ENCODE data around the gene MED22.
"Not testable (repeated sequence)": the region's sequence is repeated elsewhere in the genome, so short reads cannot be mapped to it uniquely, and the experiment has no call there.

The MED22 gene

GRCh38 chr9:133339641-133340040, 8.3 kb downstream of the MED22 start:
- DNase-seq (ENCODE audit: low read depth in 2 of 3, low spot score in 2 of 3): no peak

DNA sequence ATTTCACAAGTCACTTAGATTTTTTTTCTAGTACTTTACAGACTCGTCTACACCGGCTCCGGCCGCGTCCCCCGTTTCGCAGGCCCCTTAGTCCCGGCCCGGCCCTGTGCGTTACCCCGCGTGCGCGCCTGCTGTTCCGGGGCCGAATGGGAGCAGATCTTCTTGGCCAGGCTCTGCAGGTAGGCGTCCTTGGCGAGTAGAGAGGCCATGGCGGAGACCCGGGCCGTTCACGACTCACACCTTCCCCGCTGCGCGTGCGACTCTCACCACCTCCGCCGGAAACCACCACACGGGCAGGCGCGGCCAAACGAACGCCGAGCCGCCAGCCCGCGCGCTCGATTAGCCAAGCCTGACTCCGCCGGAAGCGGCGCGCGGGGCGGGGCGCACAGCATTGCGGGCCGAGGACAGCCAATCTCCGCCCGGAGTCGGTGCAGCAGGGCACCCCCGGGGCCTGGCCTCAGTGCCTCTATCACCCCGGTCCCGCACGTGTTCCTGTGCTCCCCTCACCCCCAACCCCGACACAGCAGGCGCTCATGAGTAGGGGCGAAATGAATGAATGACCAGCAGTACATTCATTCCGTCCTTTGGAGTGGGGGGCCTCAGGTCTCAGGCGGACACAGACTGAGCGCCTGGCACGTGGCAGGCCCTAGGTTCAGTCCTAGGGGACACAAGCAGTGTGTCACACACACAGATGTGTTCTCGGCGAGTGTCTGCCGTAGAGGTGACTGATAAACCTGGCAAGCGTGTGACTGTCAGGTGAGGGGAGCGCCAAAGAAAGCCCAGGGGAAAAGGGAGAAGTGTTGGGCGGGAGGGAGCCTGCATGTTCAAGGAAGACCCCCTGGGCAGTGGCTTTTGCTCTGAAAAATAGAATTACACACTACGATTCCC, 11.8 kb downstream of the MED22 start, which contains the start of gene SURF6:
Gene SURF6, minus strand, starts transcription at position 265 of the 888 bp plus-strand sequence. Its CDS starts 56 bp downstream, at position 209.
- DNase-seq (ENCODE audit: low read depth in 2 of 3, low spot score in 2 of 3): peak; percentile 88 to 92 (median 91)

- not testable (repeated sequence) for DNase-seq (ENCODE audit: low read depth in 2 of 3, low spot score in 2 of 3)
Measured at GRCh38 chr9:133334888-133335287, 13.0 kb downstream of the MED22 start.

DNA sequence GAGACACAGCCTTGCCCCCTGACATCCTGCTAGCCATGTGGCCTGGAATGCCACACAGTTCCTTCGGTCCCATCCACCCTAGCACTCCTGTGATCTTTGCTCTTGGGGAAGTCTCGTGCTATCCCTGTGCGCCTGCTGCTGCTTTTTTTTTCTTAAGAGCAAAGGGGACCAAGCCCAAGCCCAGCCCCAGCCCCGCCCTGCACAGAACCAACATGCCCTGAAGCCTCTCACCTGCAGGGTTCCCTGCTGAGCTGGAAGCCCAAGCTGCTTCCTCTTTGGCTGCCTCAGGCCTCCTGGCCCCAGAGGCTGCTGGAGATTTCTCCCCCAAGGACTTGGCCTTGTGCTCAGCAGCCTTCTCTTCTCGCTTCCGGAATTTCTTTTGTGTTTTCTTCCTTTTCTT, 13.8 kb downstream of the MED22 start:
- no peak for DNase-seq (ENCODE audit: low read depth in 2 of 3, low spot score in 2 of 3)

DNA sequence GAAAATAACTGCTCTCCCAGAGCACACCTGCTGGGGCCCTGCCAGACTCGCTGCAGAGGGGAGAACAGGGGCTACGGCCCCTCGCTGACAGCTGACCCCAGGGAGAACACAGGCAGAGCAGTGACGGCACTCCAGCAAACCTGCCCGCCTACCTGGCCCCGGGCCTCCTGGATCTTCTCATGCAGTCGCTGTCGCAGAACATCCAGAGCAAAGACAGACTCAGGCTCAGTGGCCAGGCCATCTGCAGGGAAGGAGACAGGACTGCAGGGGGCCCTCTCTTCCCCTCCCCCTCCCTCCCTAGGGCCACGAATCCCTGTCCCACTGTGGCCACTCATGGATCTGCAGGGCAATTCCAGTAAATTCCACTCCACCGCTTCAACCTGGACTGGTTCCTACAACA, 14.4 kb downstream of the MED22 start:
- DNase-seq (ENCODE audit: low read depth in 2 of 3, low spot score in 2 of 3): no peak

- DNase-seq (ENCODE audit: low read depth in 2 of 3, low spot score in 2 of 3): no peak
Measured at GRCh38 chr9:133333011-133333410, 14.9 kb downstream of the MED22 start.

GRCh38 chr9:133332381-133332730, 15.6 kb downstream of the MED22 start:
- DNase-seq (ENCODE audit: low read depth in 2 of 3, low spot score in 2 of 3): no peak

GRCh38 chr9:133331641-133332380, 16.1 kb downstream of the MED22 start:
- DNase-seq (ENCODE audit: low read depth in 2 of 3, low spot score in 2 of 3): no peak

DNA sequence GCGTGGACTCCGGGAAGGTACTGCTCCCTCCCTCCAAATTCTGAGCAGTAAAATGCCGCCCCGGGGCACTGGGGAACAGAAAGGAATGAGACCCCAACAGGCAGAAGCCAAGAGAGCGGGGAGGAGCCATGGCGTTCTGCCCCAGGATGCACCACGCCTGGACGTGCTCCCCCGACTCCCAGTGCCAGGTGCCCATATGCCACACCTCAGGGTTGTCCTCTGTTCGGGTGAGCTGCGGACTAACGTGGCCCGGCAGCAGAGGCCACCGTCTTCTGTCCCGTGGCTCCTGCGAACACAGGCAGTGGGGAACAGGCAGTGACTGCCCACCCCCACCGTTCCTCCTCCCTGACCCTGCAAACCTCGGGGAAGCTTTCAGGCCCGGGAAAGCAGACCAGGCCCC, 16.7 kb downstream of the MED22 start:
- DNase-seq (ENCODE audit: low read depth in 2 of 3, low spot score in 2 of 3): no peak

GRCh38 chr9:133329306-133330156, 18.4 kb downstream of the MED22 start:
- not testable (repeated sequence) for DNase-seq (ENCODE audit: low read depth in 2 of 3, low spot score in 2 of 3)

DNA sequence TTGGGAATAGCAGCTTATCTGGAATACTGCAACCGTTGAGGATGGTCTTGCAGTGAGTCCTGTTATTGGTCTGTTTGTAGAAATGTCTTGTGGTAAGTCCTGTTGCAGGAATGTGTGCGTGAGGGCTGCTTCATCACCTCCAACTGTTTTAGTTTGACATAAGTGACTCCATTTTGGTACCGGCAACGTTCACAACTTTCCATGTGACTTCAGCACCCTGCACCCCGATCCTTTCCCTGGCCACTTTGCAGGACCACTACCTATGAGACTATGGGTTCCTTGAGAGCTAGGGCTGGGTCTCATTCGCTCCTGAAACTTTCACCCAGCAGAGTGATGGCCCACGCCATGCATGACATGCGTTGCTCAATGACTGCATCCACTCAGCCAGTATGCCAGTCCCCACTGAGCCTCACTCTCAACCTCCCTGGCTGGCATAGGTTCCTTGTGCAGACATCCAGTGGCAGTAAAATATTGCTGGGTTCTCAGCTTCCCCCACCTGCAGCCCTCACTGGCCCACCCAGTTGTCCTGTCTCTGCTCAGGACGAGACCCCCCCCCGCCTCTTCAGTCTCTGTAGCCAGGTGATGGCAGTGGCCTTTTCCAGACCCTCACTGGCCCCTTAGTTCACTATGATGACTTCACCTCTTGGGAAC, 20.0 kb downstream of the MED22 start:
- DNase-seq (ENCODE audit: low read depth in 2 of 3, low spot score in 2 of 3): no peak

DNA sequence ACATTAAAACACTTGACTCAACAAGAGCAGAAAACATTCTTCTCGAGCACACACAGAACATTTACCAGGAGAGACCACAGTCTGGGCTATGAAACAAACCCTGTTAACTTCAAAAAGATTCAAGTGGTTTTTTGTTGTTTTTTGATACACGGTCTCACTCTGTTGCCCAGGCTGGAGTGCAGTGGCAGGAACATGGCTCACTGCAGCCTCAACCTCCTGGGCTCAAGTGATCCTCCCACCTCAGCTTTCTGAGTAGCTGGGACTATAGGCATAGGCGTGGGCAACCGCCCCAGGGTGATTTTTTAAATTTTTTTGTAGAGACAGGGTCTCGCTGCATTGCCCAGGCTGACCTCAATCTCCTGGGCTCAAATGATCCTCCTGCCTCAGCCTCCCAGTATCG, 20.9 kb downstream of the MED22 start:
- not testable (repeated sequence) for DNase-seq (ENCODE audit: low read depth in 2 of 3, low spot score in 2 of 3)

- DNase-seq (ENCODE audit: low read depth in 2 of 3, low spot score in 2 of 3): no peak
Measured at GRCh38 chr9:133323991-133324703, 23.8 kb downstream of the MED22 start.

DNA sequence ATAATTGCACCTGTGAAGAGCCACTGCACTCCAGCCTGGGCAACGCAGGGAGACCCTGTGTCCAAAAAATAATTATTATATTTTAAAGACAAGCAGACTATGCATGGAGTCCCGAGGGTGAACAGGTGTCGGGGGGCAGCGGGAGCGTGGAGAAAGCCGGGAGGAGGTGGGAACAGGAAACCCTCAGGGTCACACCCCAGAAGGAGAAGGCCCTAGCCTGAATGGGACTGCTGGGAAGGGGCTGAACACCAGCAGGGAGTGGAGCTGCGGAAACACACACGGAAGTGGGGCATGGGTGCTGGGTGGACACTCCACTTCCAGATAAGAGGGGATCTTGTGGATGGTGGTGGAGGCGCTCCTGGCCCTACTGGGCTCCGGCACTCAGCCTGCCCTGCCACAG, 24.7 kb downstream of the MED22 start:
- DNase-seq (ENCODE audit: low read depth in 2 of 3, low spot score in 2 of 3): no peak

- DNase-seq (ENCODE audit: low read depth in 2 of 3, low spot score in 2 of 3): no peak
Measured at GRCh38 chr9:133322701-133323100, 25.2 kb downstream of the MED22 start.

DNA sequence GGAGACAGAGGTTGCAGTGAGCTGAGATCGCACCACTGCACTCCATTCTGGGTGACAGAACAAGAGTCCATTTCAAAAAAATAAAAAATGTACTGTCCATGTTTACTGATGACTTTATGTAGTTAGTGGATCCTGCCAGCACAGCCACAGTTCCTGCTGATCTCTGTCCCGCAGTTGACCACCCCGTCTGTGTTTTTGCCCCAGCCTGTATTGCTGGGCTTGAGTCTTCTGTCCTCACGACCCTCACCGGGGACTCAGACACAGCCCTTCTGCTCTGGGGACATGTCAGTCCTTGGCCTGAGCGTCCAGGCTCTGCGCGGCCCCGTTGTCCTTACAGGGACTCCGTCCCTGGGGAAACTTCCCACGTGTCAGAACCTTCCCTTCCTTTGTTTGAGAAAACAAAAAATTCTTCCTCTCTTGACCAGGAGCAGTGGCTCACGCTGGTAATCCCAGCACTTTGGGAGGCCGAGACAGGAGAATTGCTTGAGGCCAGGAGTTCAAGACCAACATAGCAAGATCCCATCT, 26.5 kb downstream of the MED22 start:
- no peak for DNase-seq (ENCODE audit: low read depth in 2 of 3, low spot score in 2 of 3)

- DNase-seq (ENCODE audit: low read depth in 2 of 3, low spot score in 2 of 3): no peak
Measured at GRCh38 chr9:133320421-133320881, 27.5 kb downstream of the MED22 start.

DNA sequence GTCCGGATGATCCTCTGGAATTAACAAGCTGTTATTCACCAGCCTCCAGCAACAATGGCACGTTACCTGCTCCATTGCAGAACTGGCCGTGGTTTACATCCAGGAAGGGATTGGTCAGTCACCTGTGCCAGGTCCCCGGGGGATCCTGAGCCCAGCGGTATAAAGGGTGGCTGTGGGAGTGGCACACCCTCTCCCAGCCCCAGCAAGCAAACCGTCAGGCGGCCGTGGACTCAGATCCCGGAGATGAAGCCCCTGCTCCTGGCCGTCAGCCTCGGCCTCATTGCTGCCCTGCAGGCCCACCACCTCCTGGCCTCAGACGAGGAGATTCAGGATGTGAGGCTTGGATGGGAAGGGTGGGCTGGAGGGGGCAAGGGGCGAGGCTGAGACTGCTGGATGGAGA, 30.4 kb downstream of the MED22 start:
- not testable (repeated sequence) for DNase-seq (ENCODE audit: low read depth in 2 of 3, low spot score in 2 of 3)

DNA sequence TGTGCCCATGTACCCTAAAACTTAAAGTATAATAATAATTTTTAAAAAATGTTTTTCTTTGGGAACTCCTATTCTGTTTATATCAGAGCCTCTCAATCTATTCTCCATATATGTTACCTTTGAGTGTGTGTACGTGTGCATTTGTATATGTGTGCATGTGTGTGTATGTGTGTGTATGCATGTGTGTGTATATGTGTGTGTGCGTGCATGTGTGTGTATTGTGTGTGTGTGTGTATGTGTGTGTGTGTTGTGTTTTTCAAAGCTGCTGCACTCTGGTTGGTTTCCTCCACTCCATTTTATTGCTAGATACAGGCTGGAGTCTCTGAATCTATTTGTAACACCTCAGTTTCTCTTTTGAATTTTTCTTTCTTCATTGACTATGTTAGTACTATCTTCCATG, 31.9 kb downstream of the MED22 start:
- DNase-seq (ENCODE audit: low read depth in 2 of 3, low spot score in 2 of 3): no peak

- DNase-seq (ENCODE audit: low read depth in 2 of 3, low spot score in 2 of 3): no peak
Measured at GRCh38 chr9:133309608-133310007, 38.3 kb downstream of the MED22 start.

Measured in activated CD8-positive, alpha-beta memory T cell treated with anti-CD3 and anti-CD28 coated beads for 48 hours (primary cell).